Pericardium fibroblast (primary cell): ENCODE data around the gene HPF1. TPM values are rescaled to one million over a fixed set of nuclear protein-coding genes. Genes with fewer than 3 reads are reported as not detected.

ENCODE experiments used
- total RNA-seq: library from RNA; depleted of rRNA; stranded (reverse); fragments of >200 nt; gene quantifications from 2 replicates; pipeline ENCODE4 v1.2.3, GENCODE V29; 2015

HPF1 gene
- 20.2 and 26.1 TPM in 2 replicates for total RNA-seq

DNA sequence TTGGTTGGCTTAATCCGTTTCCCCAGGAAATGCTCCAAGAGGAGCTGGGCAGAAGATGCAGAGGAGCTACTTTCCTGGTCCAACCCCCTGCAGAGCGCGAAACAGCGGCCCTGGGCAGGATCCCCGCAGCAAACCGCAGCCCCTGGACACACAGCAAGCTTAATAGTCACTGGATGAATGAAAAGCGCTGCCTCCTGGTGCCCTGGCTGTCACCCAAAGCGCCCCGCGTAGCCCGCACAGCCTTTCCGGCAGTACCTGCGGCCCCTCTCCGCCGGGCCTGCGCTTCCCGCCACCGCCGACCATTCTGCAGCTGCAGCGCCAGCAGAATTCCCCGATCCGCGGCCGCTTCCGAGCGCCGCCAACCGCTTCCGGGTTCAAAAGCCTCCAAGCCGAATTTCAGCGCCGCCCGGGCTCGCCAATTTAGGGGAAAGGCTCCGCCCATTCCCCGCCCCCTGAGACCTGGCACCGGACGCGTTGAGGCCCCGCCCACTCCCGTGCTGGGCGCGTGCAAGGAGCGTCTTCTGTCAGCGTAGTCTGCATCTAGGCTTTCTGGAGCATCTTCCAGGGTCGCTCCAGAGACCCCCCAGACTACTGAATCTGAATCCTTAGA, at the start of gene HPF1:
Gene HPF1 (minus strand): TSS at position 370 of the 610 bp plus-strand sequence. CDS start 67 bp downstream, at position 303.

Other genes starting within 250 kb of the HPF1 start
- 6.1 and 7.0 TPM in 2 replicates for gene NEK1, start 145.4 kb downstream of the HPF1 start, total RNA-seq
- 24.0 TPM in 2 replicates for gene CLCN3, start 137.4 kb downstream of the HPF1 start, total RNA-seq